ENCODE data around the gene ZNF641.

DNA sequence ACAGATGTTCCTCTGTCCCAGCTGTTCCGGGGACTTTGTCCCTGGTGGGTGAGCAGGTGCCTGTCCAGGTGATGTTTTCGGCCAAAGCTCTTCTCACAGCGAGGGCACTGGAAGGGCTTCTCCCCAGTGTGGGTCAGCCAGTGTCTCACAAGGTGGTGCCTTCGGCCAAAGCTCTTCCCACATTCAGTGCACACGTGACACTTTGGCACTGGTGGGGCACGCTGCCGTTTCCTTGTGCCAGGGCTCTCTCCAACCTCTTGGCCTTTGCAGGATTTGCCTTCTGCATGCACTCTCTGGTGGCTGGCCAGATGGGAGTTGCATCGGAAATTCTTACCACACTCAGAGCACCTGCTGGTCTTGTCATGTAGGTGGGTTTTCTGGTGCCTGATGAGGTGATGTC, 7.7 kb downstream of the ZNF641 start:
- TF ChIP-seq, protein P1, sequence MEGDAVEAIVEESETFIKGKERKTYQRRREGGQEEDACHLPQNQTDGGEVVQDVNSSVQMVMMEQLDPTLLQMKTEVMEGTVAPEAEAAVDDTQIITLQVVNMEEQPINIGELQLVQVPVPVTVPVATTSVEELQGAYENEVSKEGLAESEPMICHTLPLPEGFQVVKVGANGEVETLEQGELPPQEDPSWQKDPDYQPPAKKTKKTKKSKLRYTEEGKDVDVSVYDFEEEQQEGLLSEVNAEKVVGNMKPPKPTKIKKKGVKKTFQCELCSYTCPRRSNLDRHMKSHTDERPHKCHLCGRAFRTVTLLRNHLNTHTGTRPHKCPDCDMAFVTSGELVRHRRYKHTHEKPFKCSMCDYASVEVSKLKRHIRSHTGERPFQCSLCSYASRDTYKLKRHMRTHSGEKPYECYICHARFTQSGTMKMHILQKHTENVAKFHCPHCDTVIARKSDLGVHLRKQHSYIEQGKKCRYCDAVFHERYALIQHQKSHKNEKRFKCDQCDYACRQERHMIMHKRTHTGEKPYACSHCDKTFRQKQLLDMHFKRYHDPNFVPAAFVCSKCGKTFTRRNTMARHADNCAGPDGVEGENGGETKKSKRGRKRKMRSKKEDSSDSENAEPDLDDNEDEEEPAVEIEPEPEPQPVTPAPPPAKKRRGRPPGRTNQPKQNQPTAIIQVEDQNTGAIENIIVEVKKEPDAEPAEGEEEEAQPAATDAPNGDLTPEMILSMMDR (IDR thresholded peaks at IDR 0.05), result no peak
- no peak for TF ChIP-seq FOXP1 (CRISPR knock-in tag; IDR thresholded peaks at IDR 0.05; ENCODE audit: borderline replicate concordance)
